ENCODE results near the gene PERM1.
A peak's percentile ranks its signal among the peaks of the same experiment; 100 is the strongest.
"Not testable (repeated sequence)": the region's sequence is repeated elsewhere in the genome, so short reads cannot be mapped to it uniquely, and the experiment has no call there.

The PERM1 gene

DNA sequence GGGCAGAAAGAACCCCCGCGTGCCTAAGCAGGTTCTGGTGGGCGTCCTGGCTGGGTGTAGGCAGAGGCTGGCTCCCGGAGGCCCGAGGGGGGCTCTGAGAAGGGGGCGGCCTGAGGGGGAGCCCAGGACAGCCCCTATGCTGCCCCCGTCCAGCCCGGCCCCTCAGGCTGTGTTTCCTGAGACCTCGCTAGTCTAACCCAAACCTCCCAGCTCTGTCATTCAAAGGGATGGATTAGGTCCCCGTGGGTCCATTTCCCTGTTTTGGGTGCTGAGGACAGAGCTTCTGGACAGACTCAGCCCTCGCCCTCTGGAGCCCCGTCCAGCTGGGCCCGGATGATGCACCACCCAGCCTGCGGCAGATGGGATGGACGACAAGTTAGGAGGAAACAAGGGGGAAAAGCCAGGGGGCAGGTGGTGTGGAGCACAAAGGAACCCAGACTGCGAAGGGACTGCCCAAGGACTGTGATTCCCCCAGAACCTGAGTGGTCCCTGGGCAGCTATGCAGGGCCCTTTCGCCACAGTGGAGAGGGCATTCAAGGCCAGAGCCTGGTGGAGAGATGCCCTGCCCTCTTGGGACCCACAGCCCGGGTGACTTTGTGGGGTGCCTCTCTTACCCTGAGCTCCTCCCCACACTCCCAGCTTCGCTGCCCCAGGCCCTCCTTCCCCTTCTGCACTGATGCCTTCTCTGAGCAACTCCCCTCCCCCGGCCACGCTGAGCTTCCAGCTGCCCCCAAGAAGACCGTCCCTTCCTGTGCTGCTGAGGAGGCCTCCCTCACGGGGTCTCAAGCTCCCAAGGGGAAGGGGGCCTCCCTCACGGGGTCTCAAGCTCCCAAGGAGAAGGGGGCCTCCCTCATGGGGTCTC lies 15.2 kb upstream of the PERM1 start:
- DNase-seq, result no peak

GRCh38 chr1:995665-996633 lies 14.1 kb upstream of the PERM1 start:
- no peak for DNase-seq

- DNase-seq, result not testable (repeated sequence)
Measured at GRCh38 chr1:994546-994945, 12.7 kb upstream of the PERM1 start.

DNA sequence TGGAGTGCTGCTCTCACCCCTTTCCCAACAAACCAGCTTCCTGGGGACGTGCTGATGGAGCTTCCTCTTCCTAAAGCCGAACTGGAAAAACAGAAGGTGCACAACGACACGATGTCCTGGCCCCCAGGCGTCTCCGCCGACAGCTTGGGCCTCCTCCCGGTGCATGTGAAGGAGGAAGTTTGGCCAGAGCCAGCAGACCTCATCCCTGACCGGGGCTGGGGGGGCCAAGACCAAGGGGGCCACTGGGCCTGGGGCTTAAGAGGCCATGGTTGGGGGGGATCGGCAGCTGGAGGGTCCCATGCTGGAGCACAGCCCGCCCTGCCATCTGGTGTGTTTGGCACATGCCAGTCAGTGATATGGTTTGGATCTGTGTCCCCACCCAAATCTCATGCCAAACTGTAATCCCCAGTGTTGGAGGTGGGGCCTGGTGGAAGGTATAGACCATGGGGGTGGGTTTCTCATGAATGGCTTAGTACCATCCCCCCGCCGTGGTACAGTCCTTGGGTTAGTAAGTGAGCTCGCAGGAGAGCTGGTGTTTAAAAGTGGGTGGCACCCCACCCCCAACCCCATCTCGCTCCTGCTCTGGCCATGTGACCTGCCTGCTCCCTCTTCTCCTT lies 11.6 kb upstream of the PERM1 start:
- no peak for DNase-seq

GRCh38 chr1:992362-992761 lies 10.5 kb upstream of the PERM1 start:
- DNase-seq, result no peak

- DNase-seq, result no peak
Measured at GRCh38 chr1:991895-992294, 10.0 kb upstream of the PERM1 start.

- DNase-seq, result not testable (repeated sequence)
Measured at GRCh38 chr1:991275-991674, 9.4 kb upstream of the PERM1 start.

DNA sequence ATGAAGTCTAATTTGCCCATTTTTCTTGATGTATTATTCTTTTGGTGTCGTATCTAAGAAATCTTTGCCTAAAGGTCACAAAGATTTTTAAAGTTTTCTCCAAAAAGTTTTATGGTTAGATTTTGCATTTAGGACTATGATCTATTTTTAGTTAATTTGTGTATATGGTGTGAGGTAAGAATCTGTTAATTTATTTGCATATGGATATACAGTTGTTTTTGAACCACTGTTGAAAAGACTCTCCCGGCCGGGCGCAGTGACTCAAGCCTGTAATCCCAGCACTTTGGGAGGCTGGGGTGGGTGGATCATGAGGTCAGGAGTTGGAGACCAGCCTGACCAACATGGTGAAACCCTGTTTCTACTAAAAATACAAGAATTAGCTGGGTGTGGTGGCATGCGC lies 6.2 kb upstream of the PERM1 start:
- not testable (repeated sequence) for DNase-seq

DNA sequence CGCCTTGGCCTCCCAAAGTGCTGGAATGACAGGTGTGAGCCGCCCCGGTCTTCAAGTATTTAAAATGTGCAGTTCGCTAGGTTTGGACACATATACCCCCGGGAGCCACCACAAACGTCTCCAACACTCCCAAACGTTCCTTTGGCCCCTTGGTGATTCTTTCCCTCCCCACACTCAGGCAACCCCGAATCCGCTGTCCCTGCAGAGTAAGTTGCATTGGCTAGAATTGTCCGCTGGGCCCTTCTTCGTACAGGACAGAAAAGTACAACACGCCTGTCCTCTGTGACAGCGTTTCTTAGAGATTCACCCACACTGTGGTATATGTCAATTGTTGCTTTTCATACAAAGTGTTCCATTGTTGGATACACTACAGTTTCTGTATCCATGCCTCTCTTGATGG lies 3.2 kb upstream of the PERM1 start:
- no peak for DNase-seq

DNA sequence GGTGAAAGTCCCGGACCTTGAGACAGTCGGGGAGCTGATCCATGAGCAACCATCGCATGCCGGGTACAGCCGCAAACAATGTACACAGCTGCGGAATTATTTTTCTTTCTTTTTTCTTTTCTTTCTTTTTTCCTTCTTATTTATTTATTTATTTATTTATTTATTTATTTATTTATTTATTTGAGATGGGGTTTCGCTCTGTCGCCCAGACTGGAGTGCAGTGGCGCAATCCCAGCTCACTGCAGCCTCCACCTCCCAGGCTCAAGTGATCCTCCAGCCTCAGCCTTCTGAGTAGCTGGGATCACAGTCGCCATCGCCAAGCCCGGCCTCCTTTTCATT lies 2.6 kb upstream of the PERM1 start:
- no peak for DNase-seq

DNA sequence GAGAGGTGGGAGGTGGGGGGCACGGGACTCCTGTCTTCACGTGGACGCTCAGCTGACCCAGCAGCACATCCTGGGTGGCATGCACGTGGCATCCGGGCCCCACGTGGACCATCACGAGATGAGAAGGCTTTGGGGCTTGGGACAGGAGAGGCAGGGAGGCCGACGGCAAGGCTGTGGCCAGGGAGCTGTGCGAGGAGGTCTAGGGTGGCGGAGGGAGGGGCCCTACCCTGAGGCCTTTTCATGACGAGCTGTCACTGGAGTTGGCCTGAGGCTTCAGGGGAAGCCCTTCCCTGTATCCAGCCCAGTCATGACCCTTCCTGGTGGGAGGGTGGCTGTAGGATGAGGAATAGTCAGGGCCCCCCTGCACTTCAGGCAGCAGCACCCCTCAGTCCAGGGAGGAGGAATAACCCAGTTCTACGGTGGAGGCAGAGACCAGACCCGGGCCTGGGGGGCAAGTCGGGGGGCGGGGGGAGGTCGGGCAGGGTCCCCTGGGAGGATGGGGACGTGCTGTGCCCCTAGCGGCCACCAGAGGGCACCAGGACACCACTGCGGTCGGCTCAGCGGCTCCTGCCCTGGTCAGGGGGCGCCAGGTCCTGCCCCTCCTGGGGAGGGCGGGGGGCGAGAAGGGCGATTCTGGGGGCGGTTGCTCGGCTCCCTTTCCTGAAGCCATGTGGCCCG lies 2.0 kb upstream of the PERM1 start:
- DNase-seq, result peak; percentile 68

- no peak for DNase-seq
Measured at GRCh38 chr1:982765-983436, 1.0 kb upstream of the PERM1 start.

DNA sequence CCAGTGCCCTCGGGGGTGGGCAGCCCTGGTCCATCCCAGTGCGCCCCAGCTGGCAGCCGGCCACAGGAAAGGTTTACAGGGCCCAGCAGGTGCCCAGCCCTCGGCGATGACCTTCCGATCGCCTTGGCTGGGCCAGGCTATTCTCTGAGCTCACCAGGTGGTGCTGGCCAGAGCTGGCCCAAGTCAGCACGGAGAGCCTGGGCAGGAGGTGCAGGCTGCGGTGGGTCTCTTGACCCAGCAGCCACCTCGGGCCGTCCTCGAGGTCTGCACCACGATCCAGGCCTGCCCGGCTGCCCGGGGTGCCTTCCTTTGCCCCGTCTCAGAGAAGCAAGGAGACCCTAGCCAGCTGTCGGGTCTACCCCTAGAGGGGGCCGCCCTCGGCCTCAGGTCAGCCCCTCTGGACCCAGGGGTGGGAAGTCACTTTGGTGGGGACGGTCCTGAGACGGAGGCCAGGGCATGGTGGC lies 370 bp downstream of the PERM1 start:
- no peak for DNase-seq

- DNase-seq, result peak; percentile 27
Measured at GRCh38 chr1:980602-981395, 1.1 kb downstream of the PERM1 start.

DNA sequence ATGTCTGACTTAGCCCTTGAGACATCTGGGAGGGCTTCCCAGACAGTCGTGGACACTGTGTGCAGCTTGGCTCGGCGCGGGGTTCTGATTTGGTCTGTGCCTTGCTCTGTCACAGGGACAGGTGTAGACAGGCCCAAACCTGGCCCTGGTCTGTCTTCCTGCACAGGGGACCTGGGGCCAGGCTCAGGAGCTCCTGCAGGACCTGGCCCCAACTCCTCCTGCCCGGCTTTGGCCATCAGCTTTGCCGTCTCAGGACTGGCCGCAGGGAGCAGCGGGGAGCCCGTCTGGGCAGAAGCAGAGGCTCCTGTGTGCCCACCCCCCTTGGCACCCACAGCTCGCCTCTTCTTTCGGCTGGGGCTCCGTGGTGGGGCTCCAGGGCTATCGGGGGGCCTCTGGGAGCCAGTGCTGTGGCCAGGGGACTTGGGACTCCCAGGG lies 1.7 kb downstream of the PERM1 start:
- peak; percentile 31 for DNase-seq

DNA sequence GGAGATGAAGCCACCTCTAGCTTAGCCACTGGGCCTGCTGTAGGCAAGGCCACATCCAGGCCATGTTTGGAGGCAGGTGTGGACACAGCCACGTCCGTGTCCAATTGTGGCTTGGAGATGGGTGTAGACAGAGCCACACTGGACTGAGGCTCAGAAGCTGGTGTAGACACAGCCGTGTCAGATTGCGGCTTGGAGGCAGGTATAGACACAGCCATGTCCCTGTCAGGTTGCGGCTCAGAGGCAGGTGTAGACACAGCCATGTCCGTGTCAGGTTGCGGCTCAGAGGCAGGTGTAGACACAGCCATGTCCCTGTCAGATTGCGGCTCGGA lies 2.2 kb downstream of the PERM1 start:
- no peak for DNase-seq

GRCh38 chr1:978835-979743 lies 2.8 kb downstream of the PERM1 start:
- no peak for DNase-seq

GRCh38 chr1:978069-978834 lies 3.6 kb downstream of the PERM1 start:
- DNase-seq, result no peak

DNA sequence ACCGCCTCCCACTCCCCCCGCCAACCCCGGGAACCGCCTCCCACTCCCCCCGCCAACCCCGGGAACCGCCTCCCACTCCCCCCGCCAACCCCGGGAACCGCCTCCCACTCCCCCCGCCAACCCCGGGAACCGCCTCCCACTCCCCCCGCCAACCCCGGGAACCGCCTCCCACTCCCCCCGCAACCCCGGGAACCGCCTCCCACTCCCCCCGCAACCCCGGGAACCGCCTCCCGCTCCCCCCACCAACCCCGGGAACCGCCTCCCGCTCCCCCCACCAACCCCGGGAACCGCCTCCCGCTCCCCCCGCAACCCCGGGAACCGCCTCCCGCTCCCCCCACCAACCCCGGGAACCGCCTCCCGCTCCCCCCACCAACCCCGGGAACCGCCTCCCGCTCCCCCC lies 5.1 kb downstream of the PERM1 start:
- DNase-seq, result not testable (repeated sequence)
